Neuronal stem cell (in vitro differentiated cells): Measurements from ENCODE around the gene CHST15.

Experiments
- DNase-seq: peaks from one replicate; pipeline ENCODE4 v3.0.0-alpha.2; 2013; ENCODE audit warnings: low spot score
- H2AFZ ChIP-seq: one replicate; pipeline ENCODE4 v1.6.1; 2013; ENCODE audit warnings: mild to moderate bottlenecking, low read length, inconsistent platforms
- H2AK5ac ChIP-seq: 2 replicates; pipeline ENCODE4 v1.6.1; 2013; ENCODE audit warnings: low read depth, mild to moderate bottlenecking, inconsistent platforms, low read length, moderate library complexity, mixed read lengths
- H2BK120ac ChIP-seq: 2 replicates; pipeline ENCODE4 v1.6.1; 2013; ENCODE audit warnings: low read depth, mild to moderate bottlenecking, inconsistent platforms, low read length, moderate library complexity, mixed read lengths
- H2BK12ac ChIP-seq: one replicate; pipeline ENCODE4 v1.6.1; 2013; ENCODE audit warnings: low read length, inconsistent platforms
- H2BK15ac ChIP-seq: 2 replicates; pipeline ENCODE4 v1.6.1; 2013; ENCODE audit warnings: mild to moderate bottlenecking, low read length, inconsistent platforms, mixed read lengths
- H2BK5ac ChIP-seq: one replicate; pipeline ENCODE4 v1.6.1; 2013; ENCODE audit warnings: inconsistent platforms, mild to moderate bottlenecking, low read length, moderate library complexity
- H3K14ac ChIP-seq: one replicate; pipeline ENCODE4 v1.6.1; 2013; ENCODE audit warnings: low read length, inconsistent platforms
- H3K18ac ChIP-seq: 2 replicates; pipeline ENCODE4 v1.6.1; 2013; ENCODE audit warnings: low read length, inconsistent platforms
- H3K23ac ChIP-seq: 2 replicates; pipeline ENCODE4 v1.6.1; 2013; ENCODE audit warnings: low read depth, mild to moderate bottlenecking, mixed read lengths, low read length, inconsistent platforms; ENCODE audit not compliant: poor library complexity
- H3K27ac ChIP-seq: replicated peaks from 3 replicates; pipeline ENCODE4 v1.5.1; 2013; ENCODE audit warnings: low read length, inconsistent platforms
- H3K27me3 ChIP-seq, 3 experiments: 2 replicates each; pipeline ENCODE4 v1.6.1; 2013; ENCODE audit warnings: low read length in 3 of 3, mild to moderate bottlenecking in 2 of 3, inconsistent platforms in 1 of 3, low read depth in 1 of 3, mixed read lengths in 1 of 3, moderate library complexity in 1 of 3; ENCODE audit not compliant: control insufficient read depth in 3 of 3, insufficient read depth in 3 of 3
- H3K36me3 ChIP-seq, 2 donors: replicated peaks in 1 of 2; 2 replicates each; pipeline ENCODE4 v1.6.1; 2013; ENCODE audit warnings: low read length in 2 of 2; ENCODE audit not compliant: control insufficient read depth in 2 of 2, insufficient read depth in 2 of 2
- H3K4ac ChIP-seq: 2 replicates; pipeline ENCODE4 v1.6.1; 2013; ENCODE audit warnings: inconsistent platforms, mild to moderate bottlenecking, low read length, moderate library complexity
- H3K4me1 ChIP-seq, 2 donors: 1 replicate in 1 of 2; 2 replicates in 1 of 2; pipeline ENCODE4 v1.6.1; 2013; ENCODE audit warnings: low read length in 2 of 2, low read depth in 1 of 2; ENCODE audit not compliant: control insufficient read depth in 2 of 2, insufficient read depth in 1 of 2
- H3K4me2 ChIP-seq: one replicate; pipeline ENCODE4 v1.6.1; 2013; ENCODE audit warnings: mild to moderate bottlenecking, low read length, inconsistent platforms; ENCODE audit not compliant: insufficient read depth, poor library complexity, severe bottlenecking
- H3K4me3 ChIP-seq, 2 donors: 2 replicates each; pipeline ENCODE4 v1.5.1; 2013; ENCODE audit warnings: low read length in 2 of 2, mild to moderate bottlenecking in 2 of 2, inconsistent platforms in 1 of 2, moderate library complexity in 1 of 2
- H3K79me1 ChIP-seq: one replicate; pipeline ENCODE4 v1.6.1; 2013; ENCODE audit warnings: low read depth, mild to moderate bottlenecking, inconsistent platforms, low read length, moderate library complexity
- H3K9ac ChIP-seq: one replicate; pipeline ENCODE4 v1.6.1; 2013; ENCODE audit warnings: mild to moderate bottlenecking, low read depth, low read length, inconsistent platforms; ENCODE audit not compliant: poor library complexity
- H3K9me3 ChIP-seq, 2 donors: replicated peaks in 1 of 2; 2 replicates each; pipeline versions ENCODE3 to v1.6.1; 2013; ENCODE audit warnings: low read length in 2 of 2, mild to moderate bottlenecking in 2 of 2, inconsistent platforms in 1 of 2, low read depth in 1 of 2, mixed read lengths in 1 of 2, moderate library complexity in 1 of 2; ENCODE audit not compliant: control insufficient read depth in 2 of 2, insufficient read depth in 1 of 2
- H4K8ac ChIP-seq: one replicate; pipeline ENCODE4 v1.6.1; 2013; ENCODE audit warnings: low read depth, mild to moderate bottlenecking, inconsistent platforms, low read length, moderate library complexity
- H4K91ac ChIP-seq: one replicate; pipeline ENCODE4 v1.6.1; 2013; ENCODE audit warnings: low read length, low read depth, mild to moderate bottlenecking, inconsistent platforms; ENCODE audit not compliant: poor library complexity
- WGBS, 2 donors: extraction: QIAGEN DNeasy Blood & Tissue Kit; methylation state at CpG; one replicate each; pipeline ENCODE4 v1.1.7; 2013; ENCODE audit warnings: missing lambda C conversion rate in 2 of 2, mixed read lengths in 1 of 2; ENCODE audit not compliant: insufficient read length in 2 of 2, insufficient replicate concordance in 1 of 2; ENCODE audit errors: extremely low coverage in 2 of 2; 5-methylcytosine and 5-hydroxymethylcytosine counted together

CHST15 gene

GRCh38 chr10:123997486-123998196 lies 95.8 kb downstream of the CHST15 start:
- Histone ChIP-seq H3K4me2 (no peak overlapping the region), H2BK120ac (no peak overlapping the region), H3K4me3 (no peak overlapping the region), H3K18ac (peak overlapping the region; percentile 24), H3K27ac (no peak overlapping the region), H3K9ac (no peak overlapping the region), H2BK5ac (no peak overlapping the region), H3K36me3 (no peaks in the 10 kb centered on the region), H3K4ac (no peak overlapping the region), H3K14ac (no peak overlapping the region), H3K27me3 (peaks cover 0 to 24% (median 10%) of the 10 kb centered on the region in 3 experiments), H3K79me1 (no peaks in the 10 kb centered on the region), H3K4me1 (peaks cover 2 to 8% of the 10 kb centered on the region in 2 donors), H4K8ac (no peak overlapping the region), H2AK5ac (no peak overlapping the region), H2BK12ac (no peak overlapping the region), H3K23ac (no peak overlapping the region), H4K91ac (no peak overlapping the region), H2AFZ (no peak overlapping the region), H2BK15ac (no peak overlapping the region), H3K9me3 (no peaks in the 10 kb centered on the region)
- WGBS, 2 donors = no CpG with 5 or more reads among the region's 7 CpGs
- DNase-seq = no peak

- Histone ChIP-seq H3K18ac (no peak overlapping the region), H3K9me3 (no peaks in the 10 kb centered on the region), H2BK120ac (no peak overlapping the region), H3K4me2 (no peak overlapping the region), H2AFZ (no peak overlapping the region), H2AK5ac (no peak overlapping the region), H4K91ac (no peak overlapping the region), H3K27me3 (peaks cover 0 to 24% (median 10%) of the 10 kb centered on the region in 3 experiments), H2BK12ac (no peak overlapping the region), H3K9ac (no peak overlapping the region), H2BK5ac (no peak overlapping the region), H3K4ac (no peak overlapping the region), H2BK15ac (no peak overlapping the region), H3K36me3 (no peaks in the 10 kb centered on the region), H3K23ac (no peak overlapping the region), H4K8ac (no peak overlapping the region), H3K79me1 (no peaks in the 10 kb centered on the region), H3K27ac (no peak overlapping the region), H3K4me1 (peaks cover 2 to 8% of the 10 kb centered on the region in 2 donors), H3K14ac (no peak overlapping the region), H3K4me3 (no peak overlapping the region)
- no CpG with 5 or more reads among the region's 6 CpGs for WGBS, 2 donors
- no peak for DNase-seq
These were observed 96.4 kb downstream of the CHST15 start for GRCh38 chr10:123997013-123997412.

- Histone ChIP-seq H2AK5ac (no peak overlapping the region), H2BK12ac (no peak overlapping the region), H3K18ac (no peak overlapping the region), H2BK15ac (no peak overlapping the region), H3K79me1 (no peaks in the 10 kb centered on the region), H4K91ac (no peak overlapping the region), H3K9ac (no peak overlapping the region), H3K27ac (no peak overlapping the region), H3K4me3 (no peak overlapping the region), H2BK5ac (no peak overlapping the region), H3K14ac (no peak overlapping the region), H3K4me1 (peaks cover 2 to 8% of the 10 kb centered on the region in 2 donors), H3K4me2 (no peak overlapping the region), H3K4ac (no peak overlapping the region), H3K36me3 (no peaks in the 10 kb centered on the region), H2BK120ac (no peak overlapping the region), H3K9me3 (no peaks in the 10 kb centered on the region), H3K23ac (no peak overlapping the region), H3K27me3 (peaks cover 0 to 24% (median 10%) of the 10 kb centered on the region in 3 experiments), H4K8ac (no peak overlapping the region), H2AFZ (no peak overlapping the region)
- no peak for DNase-seq
- WGBS, 2 donors = no CpG with 5 or more reads among the region's 7 CpGs
These were observed 97.1 kb downstream of the CHST15 start for GRCh38 chr10:123996302-123996701.

- WGBS, 2 donors = no CpG with 5 or more reads among the region's 27 CpGs
- peak overlapping the region in 1 of 2 donors; percentile 44 for H3K4me3 ChIP-seq
These were observed 97.8 kb downstream of the CHST15 start for GRCh38 chr10:123995461-123996131.

More at GRCh38 chr10:123995461-123996131, 97.8 kb downstream of the CHST15 start:
- H2BK5ac ChIP-seq = no peak overlapping the region
- peak overlapping the region; percentile 85 for H2AFZ ChIP-seq
- peak overlapping the region; percentile 54 for H3K4me2 ChIP-seq
- H3K23ac ChIP-seq = no peak overlapping the region
- H3K18ac ChIP-seq = peak overlapping the region; percentile 53
- no peak overlapping the region for H2BK15ac ChIP-seq
- H3K9ac ChIP-seq = no peak overlapping the region
- H3K79me1 ChIP-seq = no peaks in the 10 kb centered on the region
- H3K9me3 ChIP-seq = no peaks in the 10 kb centered on the region
- H3K27ac ChIP-seq = no peak overlapping the region
- peak; percentile 35 for DNase-seq
- H2BK12ac ChIP-seq = no peak overlapping the region
- H2AK5ac ChIP-seq = peak overlapping the region; percentile 76
- no peaks in the 10 kb centered on the region for H3K36me3 ChIP-seq
- no peak overlapping the region for H4K8ac ChIP-seq
- no peak overlapping the region for H3K4ac ChIP-seq
- H4K91ac ChIP-seq = no peak overlapping the region
- peaks cover 0 to 24% (median 10%) of the 10 kb centered on the region in 3 experiments for H3K27me3 ChIP-seq
- H3K4me1 ChIP-seq = peaks cover 2 to 8% of the 10 kb centered on the region in 2 donors
- no peak overlapping the region for H3K14ac ChIP-seq
- H2BK120ac ChIP-seq = no peak overlapping the region
